HG02798 (cell line): ENCODE measurements around the gene PIGV.
A peak's percentile ranks its signal among the peaks of the same experiment; 100 is the strongest.
"Not testable (repeated sequence)": the region's sequence is repeated elsewhere in the genome, so short reads cannot be mapped to it uniquely, and the experiment has no call there.

Experiments
- ATAC-seq: cut with Tn5 transposase; IDR thresholded peaks from one replicate; pipeline ENCODE4 v1.9.1; 2021; ENCODE audit warnings: mild to moderate bottlenecking; ENCODE audit not compliant: unreplicated experiment, poor library complexity

PIGV gene

DNA sequence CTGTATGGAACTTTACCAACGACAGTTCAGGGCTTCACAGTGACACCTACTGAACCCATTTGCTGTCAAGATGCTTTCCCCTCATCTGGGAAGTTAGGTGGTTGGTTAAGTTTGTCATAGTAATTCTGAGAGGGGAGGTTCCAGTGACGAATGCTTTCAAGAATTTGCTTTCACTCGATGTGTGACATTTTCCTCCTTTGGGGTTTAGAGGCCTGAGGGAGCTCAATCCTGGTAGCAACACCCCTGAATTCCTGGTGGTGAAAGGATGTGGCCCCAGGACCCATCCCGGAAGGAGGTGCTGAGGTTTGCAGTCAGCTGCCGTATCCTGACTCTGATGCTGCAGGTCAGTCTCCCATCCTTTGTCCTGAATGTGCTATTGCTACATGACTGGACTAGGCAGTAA is 2.8 kb downstream of the PIGV start:
- no peak for ATAC-seq

- no peak for ATAC-seq
Observed at GRCh38 chr1:26791148-26791547, 3.4 kb downstream of the PIGV start.

- no peak for ATAC-seq
Observed at GRCh38 chr1:26791626-26792025, 3.9 kb downstream of the PIGV start.

DNA sequence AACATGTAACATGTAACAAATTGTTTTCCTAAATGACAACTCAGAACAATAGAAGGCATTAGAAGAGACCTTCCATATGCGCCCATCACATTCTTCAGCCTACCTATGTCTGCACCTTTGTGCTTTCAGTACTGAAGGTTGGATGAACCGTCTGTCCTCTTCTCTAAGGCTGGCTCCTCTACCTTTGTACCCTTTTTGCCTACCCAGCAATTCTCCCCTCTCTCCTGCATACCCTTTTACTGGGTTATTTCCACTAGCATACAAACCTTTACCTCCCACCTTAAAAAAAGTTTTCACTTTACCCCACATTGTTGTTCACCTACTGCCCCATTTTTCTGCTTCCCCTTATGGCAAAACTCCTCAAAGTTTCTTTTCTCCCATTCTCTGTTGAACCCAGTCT is 5.2 kb downstream of the PIGV start:
- ATAC-seq: no peak

DNA sequence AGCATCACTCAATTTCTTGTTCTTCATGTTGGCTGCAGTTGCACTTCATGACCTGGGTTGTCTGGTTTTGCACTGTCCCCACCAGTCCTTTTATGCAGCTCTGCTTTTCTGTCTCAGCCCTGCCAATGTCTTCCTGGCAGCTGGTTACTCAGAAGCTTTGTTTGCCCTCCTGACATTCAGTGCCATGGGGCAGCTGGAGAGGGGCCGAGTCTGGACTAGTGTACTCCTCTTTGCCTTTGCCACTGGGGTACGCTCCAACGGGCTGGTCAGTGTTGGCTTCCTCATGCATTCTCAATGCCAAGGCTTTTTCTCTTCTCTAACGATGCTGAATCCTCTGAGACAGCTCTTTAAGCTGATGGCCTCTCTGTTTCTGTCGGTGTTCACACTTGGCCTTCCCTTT is 6.6 kb downstream of the PIGV start:
- no peak for ATAC-seq

GRCh38 chr1:26797627-26798026 is 9.9 kb downstream of the PIGV start:
- ATAC-seq: no peak

- no peak for ATAC-seq
Observed at GRCh38 chr1:26799479-26800142, 11.9 kb downstream of the PIGV start.

DNA sequence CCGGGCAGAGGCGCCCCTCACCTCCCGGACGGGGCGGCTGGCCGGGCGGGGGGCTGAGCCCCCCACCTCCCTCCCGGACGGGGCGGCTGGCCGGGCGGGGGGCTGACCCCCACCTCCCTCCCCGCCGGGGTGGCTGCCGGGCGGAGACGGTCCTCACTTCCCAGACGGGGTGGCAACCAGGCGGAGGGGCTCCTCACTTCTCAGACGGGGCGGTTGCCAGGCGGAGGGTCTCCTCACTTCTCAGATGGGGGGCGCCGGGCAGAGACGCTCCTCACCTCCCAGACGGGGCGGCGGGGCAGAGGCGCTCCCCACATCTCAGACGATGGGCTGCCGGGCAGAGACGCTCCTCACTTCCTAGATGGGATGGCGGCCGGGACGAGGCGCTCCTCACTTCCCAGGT is 16.2 kb downstream of the PIGV start:
- ATAC-seq: not testable (repeated sequence)

GRCh38 chr1:26810105-26810504 is 22.4 kb downstream of the PIGV start:
- ATAC-seq: not testable (repeated sequence)

DNA sequence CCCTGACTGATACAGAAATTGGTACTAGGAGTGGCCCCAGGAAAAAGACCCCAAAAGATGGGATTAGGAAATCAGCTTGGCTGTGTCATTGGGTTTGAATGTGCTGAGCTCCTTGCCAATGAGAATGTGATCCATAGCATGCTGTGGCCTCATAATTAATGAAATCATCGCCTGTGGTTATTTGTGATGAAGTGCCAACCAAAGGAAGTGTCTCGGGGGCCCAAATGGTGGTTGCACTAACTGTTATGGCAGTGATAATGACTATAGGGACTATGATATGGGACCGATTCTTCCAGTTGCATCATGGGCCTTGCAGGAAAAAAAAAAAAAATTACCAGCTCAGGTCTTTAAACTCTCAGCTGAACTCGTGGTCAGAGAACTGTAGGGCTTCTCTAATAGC is 23.3 kb downstream of the PIGV start:
- ATAC-seq: no peak

DNA sequence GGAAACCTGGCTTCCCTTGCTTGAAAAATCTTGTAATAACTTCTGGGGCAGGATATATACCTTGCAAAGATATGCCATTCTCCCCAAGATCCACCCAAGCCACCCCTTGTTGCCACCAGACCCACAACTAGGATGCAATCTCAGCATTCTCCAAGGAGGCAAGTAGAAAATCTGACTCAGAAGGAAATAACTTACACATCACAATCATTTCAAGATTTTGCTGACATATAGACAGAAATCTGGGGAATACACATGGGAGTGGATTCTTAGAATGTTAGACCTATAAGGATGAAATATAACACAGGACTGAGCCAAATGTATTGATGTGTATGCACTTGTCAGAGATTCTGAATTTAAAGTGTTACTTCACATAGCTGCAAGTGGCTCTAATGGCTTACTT is 24.0 kb downstream of the PIGV start:
- ATAC-seq: no peak

DNA sequence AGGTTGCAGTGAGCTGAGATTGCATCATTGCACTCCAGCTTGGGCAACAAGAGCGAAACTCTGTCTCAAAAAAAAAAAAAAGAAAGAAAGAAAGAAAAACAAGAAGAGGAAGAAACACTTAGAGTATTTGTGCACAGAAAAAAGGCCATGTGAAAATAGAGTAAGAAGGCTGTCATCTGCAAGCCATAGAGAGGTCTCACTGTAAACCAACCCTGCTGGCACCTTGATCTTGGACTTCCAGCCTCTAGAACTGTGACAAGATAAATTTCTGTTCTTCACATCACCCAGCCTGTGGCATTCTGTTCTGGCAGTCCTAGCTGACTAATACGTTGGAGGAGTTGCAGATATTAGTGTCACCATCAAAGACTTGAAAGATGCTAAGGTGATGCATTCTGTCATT is 26.6 kb downstream of the PIGV start:
- ATAC-seq: no peak

DNA sequence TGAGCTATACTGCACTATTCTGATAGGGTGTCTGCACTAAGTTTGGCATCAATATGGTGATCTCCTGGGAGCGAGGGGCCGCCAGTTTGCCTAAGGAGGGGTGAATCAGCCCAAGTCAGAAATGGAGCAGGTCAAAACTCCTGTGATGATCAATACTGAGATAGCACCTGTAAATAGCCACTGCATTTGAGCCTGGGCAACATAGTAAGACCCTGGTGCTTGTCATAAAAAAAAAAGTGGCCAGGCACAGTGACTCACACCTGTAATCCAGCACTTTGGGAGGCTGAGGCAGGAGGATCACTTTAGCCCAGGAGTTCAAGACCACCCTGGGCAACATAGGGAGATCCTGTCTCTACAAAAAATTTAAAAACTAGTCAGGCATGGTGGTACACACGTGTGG is 27.1 kb downstream of the PIGV start:
- ATAC-seq: no peak

- peak; percentile 87 for ATAC-seq
Observed at GRCh38 chr1:26820784-26821269, 33.1 kb downstream of the PIGV start.

- no peak for ATAC-seq
Observed at GRCh38 chr1:26822737-26823395, 35.1 kb downstream of the PIGV start.

- no peak for ATAC-seq
Observed at GRCh38 chr1:26824731-26825130, 37.0 kb downstream of the PIGV start.

DNA sequence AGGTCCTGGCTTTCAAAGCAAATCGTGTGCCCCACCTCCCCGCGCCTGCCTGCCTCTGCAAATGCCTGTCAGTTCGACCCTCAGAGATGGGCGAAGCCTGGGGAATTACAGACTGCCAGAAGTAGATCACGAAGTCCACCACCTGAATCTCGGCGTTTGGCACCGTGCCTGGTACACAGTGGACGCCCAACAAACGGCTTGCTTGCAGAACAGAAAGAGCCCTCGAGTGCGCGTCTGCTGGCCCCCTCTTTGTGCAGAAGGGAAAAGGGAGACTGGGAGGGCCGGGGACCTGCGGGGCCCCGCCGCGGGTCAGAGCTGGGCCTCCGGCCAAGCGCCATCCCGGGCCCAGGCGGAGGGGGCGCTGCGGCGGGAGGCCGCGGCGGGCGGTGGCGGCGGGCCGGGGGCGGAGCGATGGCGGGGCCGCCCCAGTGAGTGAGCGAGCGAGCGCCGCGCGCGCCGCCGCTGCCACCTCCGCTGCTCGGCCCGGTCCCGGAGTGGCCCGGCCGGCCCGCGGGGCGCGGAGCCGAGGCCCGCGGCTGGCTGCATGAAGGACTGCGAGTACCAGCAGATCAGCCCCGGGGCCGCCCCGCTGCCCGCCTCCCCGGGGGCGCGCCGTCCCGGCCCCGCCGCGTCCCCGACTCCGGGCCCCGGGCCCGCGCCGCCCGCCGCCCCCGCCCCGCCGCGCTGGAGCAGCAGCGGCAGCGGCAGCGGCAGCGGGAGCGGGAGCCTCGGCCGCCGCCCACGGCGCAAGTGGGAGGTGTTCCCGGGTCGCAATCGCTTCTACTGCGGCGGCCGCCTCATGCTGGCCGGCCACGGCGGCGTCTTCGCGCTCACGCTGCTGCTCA is 38.7 kb downstream of the PIGV start, which contains the start of gene ZDHHC18:
Gene ZDHHC18 (plus strand): TSS at position 428 of the 845 bp plus-strand sequence. CDS start 117 bp downstream, at position 545.
- ATAC-seq: peak; percentile 84

GRCh38 chr1:26827106-26827604 is 39.4 kb downstream of the PIGV start:
- no peak for ATAC-seq

DNA sequence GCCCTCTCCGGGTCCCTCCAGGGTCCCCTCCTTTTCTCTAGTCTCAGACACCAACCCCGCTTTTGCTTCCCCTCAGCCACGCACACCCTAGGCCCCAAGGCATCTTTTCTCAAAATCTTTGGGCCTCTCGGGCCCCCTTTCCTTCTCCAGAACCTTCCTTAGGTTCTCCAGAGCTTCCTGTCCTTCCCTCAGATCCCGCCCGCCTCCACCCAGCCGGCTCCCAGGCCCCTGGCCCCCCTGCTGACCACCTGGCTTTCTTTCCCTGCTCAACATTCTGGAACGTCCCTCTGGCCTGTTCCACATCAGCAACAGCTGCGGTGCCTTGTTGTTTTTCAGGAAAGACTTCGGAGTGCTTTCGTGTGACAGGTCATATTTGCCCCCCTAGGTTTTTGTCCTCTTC is 39.9 kb downstream of the PIGV start:
- ATAC-seq: no peak

- ATAC-seq: no peak
Observed at GRCh38 chr1:26828411-26828991, 40.8 kb downstream of the PIGV start.
